Uterus (tissue), 2 donors: Measurements from ENCODE around the gene APOA1.

Source experiments
- CTCF ChIP-seq, 4 experiments: fragments of 200-600 bp in 2 of 4; fragments of 450-650 bp in 2 of 4; sonication (generic) in 2 of 4; IDR thresholded peaks; one replicate each; pipeline ENCODE4 v1.5.1; 2016 to 2019; ENCODE audit warnings: antibody characterized with exemption in 4 of 4, mild to moderate bottlenecking in 2 of 4, moderate library complexity in 1 of 4
- POLR2A ChIP-seq, 2 donors: fragments of 450-650 bp; IDR thresholded peaks; one replicate each; pipeline ENCODE4 v1.6.1; 2016; ENCODE audit warnings: antibody characterized with exemption in 2 of 2, mild to moderate bottlenecking in 1 of 2, moderate library complexity in 1 of 2

GRCh38 chr11:116879800-116880625, 42.6 kb upstream of the APOA1 start:
- no peak for TF ChIP-seq POLR2A (IDR thresholded peaks at IDR 0.05)
- peak; percentile 61 to 81 (median 74) for TF ChIP-seq CTCF (IDR thresholded peaks at IDR 0.05)
